GM19025 (cell line): ENCODE measurements around the gene BACH2.

Experiments used
- ATAC-seq: cut with Tn5 transposase; IDR thresholded peaks from one replicate; pipeline ENCODE4 v1.9.1; 2021; ENCODE audit warnings: mild to moderate bottlenecking, low read depth, moderate library complexity; ENCODE audit not compliant: unreplicated experiment

BACH2 gene

GRCh38 chr6:89888871-89889270, 407.8 kb downstream of the BACH2 start:
- ATAC-seq, result no peak

DNA sequence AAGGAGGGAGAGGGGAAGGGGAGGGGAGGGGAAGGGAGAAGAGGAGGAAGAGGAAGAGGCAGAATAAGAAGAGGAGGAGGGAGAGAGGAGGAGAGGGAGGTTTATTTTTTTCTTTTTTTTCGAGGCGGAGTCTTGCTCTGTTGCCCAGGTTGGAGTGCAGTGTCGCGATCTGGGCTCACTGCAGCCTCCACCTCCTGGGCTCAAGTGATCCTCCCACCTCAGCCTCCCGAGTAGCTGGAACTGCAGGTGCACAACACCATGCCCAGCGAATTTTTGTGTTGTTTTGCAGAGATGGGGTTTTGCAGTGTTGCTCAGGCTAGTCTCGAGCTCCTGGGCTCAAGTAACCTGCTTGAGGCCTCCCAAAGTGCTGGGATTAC, 408.5 kb downstream of the BACH2 start:
- no peak for ATAC-seq

DNA sequence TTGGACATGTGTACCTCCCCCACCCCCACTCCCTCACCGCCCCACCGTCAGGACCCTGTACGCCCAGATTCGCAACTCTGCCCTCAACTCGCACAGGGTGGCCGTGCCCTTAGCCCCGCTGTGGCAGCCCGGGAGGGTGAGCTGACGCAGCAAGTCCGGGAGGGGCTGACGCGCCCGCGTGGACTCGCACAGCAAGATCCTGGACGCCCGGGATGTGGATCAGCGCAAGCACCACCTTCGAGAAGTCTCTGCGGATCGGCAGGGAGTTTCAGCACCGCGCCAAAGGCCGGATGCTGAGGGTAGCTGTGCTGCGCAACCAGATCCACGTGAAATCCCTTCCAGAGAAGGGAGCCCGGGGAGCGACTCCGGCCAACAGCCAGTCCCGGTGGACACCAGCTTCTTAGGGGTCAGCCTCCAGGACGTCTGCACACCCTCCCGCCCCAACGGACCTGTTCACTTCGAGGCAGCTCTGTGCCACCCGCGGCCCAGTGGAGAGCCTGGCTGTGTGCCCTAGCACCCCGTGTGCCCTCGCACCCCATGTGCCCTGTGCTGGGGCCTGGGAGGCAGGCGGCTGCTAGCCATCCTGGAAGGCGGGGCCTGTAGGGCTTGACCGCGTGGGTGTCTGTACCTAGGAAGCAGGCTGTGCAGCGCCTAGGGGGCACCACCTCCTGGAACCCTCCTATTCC, 409.0 kb downstream of the BACH2 start:
- no peak for ATAC-seq

DNA sequence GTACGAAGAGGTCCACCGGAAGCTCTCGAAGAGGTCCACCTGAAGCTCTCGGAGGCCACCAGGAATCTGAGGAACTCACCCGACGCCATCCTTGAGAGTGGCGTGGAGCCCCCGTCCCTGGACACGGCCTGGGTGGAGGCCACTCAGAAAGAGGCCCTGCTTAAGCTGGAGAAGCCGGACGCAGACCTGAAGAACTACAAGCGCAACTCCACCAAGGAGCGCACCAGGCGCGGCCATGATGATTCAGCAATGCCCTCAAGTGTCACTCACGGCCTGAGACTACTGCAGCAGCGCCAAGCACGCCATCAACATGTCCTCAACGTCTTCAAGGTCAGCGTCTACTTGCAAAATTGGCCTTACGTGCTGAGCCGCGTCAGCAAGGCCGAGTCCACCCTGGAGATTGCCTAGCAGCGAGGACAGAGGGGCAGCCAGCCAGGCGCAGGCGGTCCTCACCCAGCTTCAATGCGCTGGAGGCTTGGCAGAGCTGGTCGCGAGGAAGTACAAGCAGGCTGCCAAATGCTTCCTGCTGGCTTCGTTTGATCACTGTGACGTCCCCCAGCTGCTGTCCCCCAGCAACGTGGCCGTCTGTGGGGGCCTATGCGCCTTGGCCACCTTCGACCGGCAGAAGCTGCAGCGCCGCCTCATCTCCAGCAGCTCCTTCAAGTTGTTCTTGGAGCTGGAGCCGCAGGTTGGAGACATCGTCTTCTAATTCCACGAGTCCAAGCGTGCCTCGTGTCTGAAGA, 410.1 kb downstream of the BACH2 start:
- ATAC-seq, result no peak
